Activated CD8-positive, alpha-beta memory T cell treated with anti-CD3 and anti-CD28 coated beads, Interleukin-2, amount 10 ng/mL, durations not matched to agents 7 days and 5 days (primary cell): Measurements from ENCODE around the gene HIC2. TPM values are rescaled to one million over a fixed set of nuclear protein-coding genes. Genes with fewer than 3 reads are reported as not detected.

ENCODE experiments used
- total RNA-seq, 2 experiments: library from RNA; stranded (reverse); gene quantifications; one replicate each; pipeline ENCODE4 v1.2.3, GENCODE V29; 2021

The HIC2 gene
- total RNA-seq, 2 experiments from 2014 or later, result 4.2 to 4.4 TPM

Other genes with a start within 250 kb of the HIC2 start
- under 1 TPM; 0.05 to 0.09 TPM for gene RIMBP3B, start 33.6 kb upstream of the HIC2 start, total RNA-seq
- 1 to 10 TPM in 1 of 2 experiments, under 1 TPM in 1; 0.99 to 1.1 TPM for gene TMEM191C, start 50.0 kb downstream of the HIC2 start, total RNA-seq
- gene RIMBP3C, start 134.1 kb downstream of the HIC2 start, total RNA-seq, result under 1 TPM; 0.14 to 0.18 TPM
- gene UBE2L3, start 150.3 kb downstream of the HIC2 start, total RNA-seq, result 10 to 100 TPM; 57.3 to 67.8 TPM
- gene YDJC, start 212.7 kb downstream of the HIC2 start, total RNA-seq, result 10 to 100 TPM; 43.7 to 44.3 TPM
- gene CCDC116, start 215.4 kb downstream of the HIC2 start, total RNA-seq, result under 1 TPM; 0.59 to 0.76 TPM
- 10 to 100 TPM; 78.7 to 79.1 TPM for gene SDF2L1, start 224.9 kb downstream of the HIC2 start, total RNA-seq
- 10 to 100 TPM; 55.7 to 61.2 TPM for gene PPIL2, start 248.6 kb downstream of the HIC2 start, total RNA-seq